Liver (tissue), 9 donors: Measurements from ENCODE around the gene UACA. TPM values are rescaled to one million over a fixed set of nuclear protein-coding genes. Genes with fewer than 3 reads are reported as not detected.

Experiments
- DNase-seq: peaks from one replicate; pipeline ENCODE4 v3.0.0-alpha.2; 2017; ENCODE audit warnings: low spot score
- H3K27ac ChIP-seq, 2 donors: one replicate each; pipeline ENCODE4 v1.7.0; 2013; ENCODE audit warnings: inconsistent platforms in 2 of 2, low read length in 2 of 2, control low read depth in 1 of 2, low read depth in 1 of 2, mild to moderate bottlenecking in 1 of 2
- H3K27me3 ChIP-seq, 4 donors: one replicate each; pipeline versions ENCODE4 v1.6.1 to v1.7.0; 2013; ENCODE audit warnings: low read length in 3 of 4, inconsistent platforms in 1 of 4, mild to moderate bottlenecking in 1 of 4, moderate library complexity in 1 of 4; ENCODE audit not compliant: control insufficient read depth in 4 of 4, insufficient read depth in 4 of 4
- H3K36me3 ChIP-seq, 4 donors: one replicate each; pipeline versions ENCODE4 v1.6.1 to v1.7.0; 2013; ENCODE audit warnings: low read length in 3 of 4, mild to moderate bottlenecking in 3 of 4, low read depth in 1 of 4, moderate library complexity in 1 of 4; ENCODE audit not compliant: control insufficient read depth in 4 of 4, insufficient read depth in 3 of 4
- H3K4me1 ChIP-seq, 4 donors: one replicate each; pipeline versions ENCODE4 v1.6.1 to v1.7.0; 2013; ENCODE audit warnings: low read length in 3 of 4, mild to moderate bottlenecking in 3 of 4, moderate library complexity in 1 of 4; ENCODE audit not compliant: control insufficient read depth in 4 of 4, insufficient read depth in 4 of 4
- H3K4me3 ChIP-seq, 3 donors: one replicate each; pipeline versions ENCODE4 v1.6.1 to v1.7.0; 2013; ENCODE audit warnings: low read length in 3 of 3, control low read depth in 1 of 3, low read depth in 1 of 3, mild to moderate bottlenecking in 1 of 3
- H3K9ac ChIP-seq, 2 donors: one replicate each; pipeline ENCODE4 v1.7.0; 2013; ENCODE audit warnings: low read length in 2 of 2, mild to moderate bottlenecking in 2 of 2, moderate library complexity in 2 of 2, control low read depth in 1 of 2, low read depth in 1 of 2
- H3K9me3 ChIP-seq, 4 donors: one replicate each; pipeline versions ENCODE4 v1.6.1 to v1.7.0; 2013; ENCODE audit warnings: low read length in 3 of 4; ENCODE audit not compliant: control insufficient read depth in 4 of 4
- ATF3 ChIP-seq: IDR thresholded peaks from 2 replicates; pipeline ENCODE4 v1.6.1; 2016; ENCODE audit warnings: antibody characterized with exemption
- CTCF ChIP-seq: fragments of 150-350 bp; IDR thresholded peaks from 2 replicates; pipeline ENCODE4 v1.5.1; 2017; ENCODE audit warnings: improper control_type of control experiment, low read depth, low read length; ENCODE audit not compliant: missing input control
- EGR1 ChIP-seq, 2 donors: IDR thresholded peaks; 2 replicates each; pipeline ENCODE4 v1.6.1; 2016 to 2018; ENCODE audit warnings: antibody characterized with exemption in 2 of 2, low read depth in 2 of 2
- FOXA1 ChIP-seq: IDR thresholded peaks from 2 replicates; pipeline ENCODE4 v1.6.1; 2016; ENCODE audit warnings: antibody characterized with exemption
- GABPA ChIP-seq, 2 donors: IDR thresholded peaks in 1 of 2; conservative IDR thresholded peaks in 1 of 2; 2 replicates each; pipeline ENCODE4 v1.6.1; 2016; ENCODE audit warnings: antibody characterized with exemption in 2 of 2, mild to moderate bottlenecking in 1 of 2, moderate library complexity in 1 of 2
- HNF4A ChIP-seq, 2 donors: conservative IDR thresholded peaks; 2 replicates each; pipeline ENCODE4 v1.6.1; 2016; ENCODE audit warnings: antibody characterized with exemption in 2 of 2, mild to moderate bottlenecking in 2 of 2
- HNF4G ChIP-seq: IDR thresholded peaks from 2 replicates; pipeline ENCODE4 v1.6.1; 2016; ENCODE audit warnings: antibody characterized with exemption
- JUND ChIP-seq, 2 donors: IDR thresholded peaks; 2 replicates each; pipeline ENCODE4 v1.6.1; 2016; ENCODE audit warnings: antibody characterized with exemption in 2 of 2
- MAX ChIP-seq: IDR thresholded peaks from 2 replicates; pipeline ENCODE4 v1.6.1; 2016; ENCODE audit warnings: antibody characterized with exemption
- NR2F2 ChIP-seq: IDR thresholded peaks from 2 replicates; pipeline ENCODE4 v1.6.1; 2016; ENCODE audit warnings: antibody characterized with exemption
- REST ChIP-seq: IDR thresholded peaks from 2 replicates; pipeline ENCODE4 v1.6.1; 2016; ENCODE audit warnings: antibody characterized with exemption, mild to moderate bottlenecking
- RXRA ChIP-seq, 2 donors: IDR thresholded peaks; 2 replicates each; pipeline ENCODE4 v1.6.1; 2017 to 2018; ENCODE audit warnings: antibody characterized with exemption in 2 of 2, mild to moderate bottlenecking in 1 of 2
- SP1 ChIP-seq: IDR thresholded peaks from 2 replicates; pipeline ENCODE4 v1.6.1; 2018; ENCODE audit warnings: antibody characterized with exemption, mild to moderate bottlenecking
- YY1 ChIP-seq: IDR thresholded peaks from 2 replicates; pipeline ENCODE4 v1.6.1; 2016; ENCODE audit warnings: antibody characterized with exemption, mild to moderate bottlenecking
- WGBS: extraction: QIAGEN DNeasy Blood & Tissue Kit; methylation state at CpG from one replicate; pipeline ENCODE4 v1.1.7; 2013; 5-methylcytosine and 5-hydroxymethylcytosine counted together
- polyA plus RNA-seq, 2 donors: library from polyadenylated mRNA; stranded (reverse) in 1 of 2; unstranded in 1 of 2; fragments of 200-250 nt in 1 of 2; fragments of >200 nt in 1 of 2; fragmentation: Nextera tagmentation in 1 of 2; extraction: Ambion mirVana in 1 of 2; gene quantifications; one replicate each; pipeline versions ENCODE4 v1.2.1 to v1.2.3, GENCODE V29; 2013 to 2015
- total RNA-seq, 2 donors: library from RNA; depleted of rRNA; stranded (reverse); fragments of >200 nt; gene quantifications; one replicate each; pipeline ENCODE4 v1.2.3, GENCODE V29; 2014
- donor health status: healthy.
- donor health status: healthy.
- donor health status: healthy.
- donor health status: healthy.
- donor health status: healthy.

The UACA gene
- total and polyA plus RNA-seq, 4 donors, result 3.9 to 16.0 (median 10.0) TPM

DNA sequence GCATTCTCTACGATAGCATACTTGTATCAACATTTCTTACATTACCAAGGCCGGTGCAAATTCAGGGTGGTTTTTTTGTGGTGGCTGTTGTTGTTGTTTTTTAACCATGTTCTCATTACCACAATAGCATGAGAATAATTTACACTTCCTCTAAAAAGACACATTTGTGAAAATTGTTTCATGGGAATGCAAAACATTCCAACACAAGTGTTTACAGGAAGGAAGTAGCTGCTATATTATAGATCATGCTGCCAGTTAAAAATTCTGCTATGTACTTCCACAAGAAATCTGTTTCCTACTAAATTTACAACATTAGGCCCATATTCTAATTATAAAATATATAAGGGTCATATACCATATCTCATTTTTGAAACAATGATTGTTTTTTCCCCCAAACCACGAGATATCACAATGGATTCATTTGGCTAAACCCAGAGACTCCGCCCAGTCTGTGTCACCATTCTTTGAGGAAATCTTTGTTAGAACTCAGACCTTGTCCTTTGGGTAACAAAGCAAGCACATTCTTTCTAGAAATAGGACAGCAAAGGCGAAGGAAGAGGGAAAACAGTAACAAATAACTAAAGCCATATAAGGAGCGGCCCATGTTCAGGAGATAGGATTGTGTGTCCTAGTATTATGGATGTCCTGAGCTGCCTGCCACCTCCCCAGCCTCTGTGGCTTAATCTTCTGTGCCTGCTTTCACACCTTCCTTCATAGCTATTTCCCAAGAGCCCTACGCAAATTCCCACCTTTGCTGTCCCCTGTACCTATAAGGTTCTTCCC lies 60.1 kb downstream of the UACA start:
- H3K9me3 ChIP-seq, result no peaks in the 10 kb centered on the region
- no peak for DNase-seq
- TF ChIP-seq REST (no peak), NR2F2 (no peak), MAX (no peak), CTCF (no peak), FOXA1 (no peak), HNF4A (conservative IDR thresholded peaks at IDR 0.05) (no peak), JUND (IDR thresholded peaks at IDR 0.05) (no peak), GABPA (IDR thresholded peaks at IDR 0.05 in 1 of 2, conservative IDR thresholded peaks at IDR 0.05 in 1 of 2) (no peak), RXRA (IDR thresholded peaks at IDR 0.05) (no peak), HNF4G (no peak), SP1 (no peak), ATF3 (no peak), EGR1 (IDR thresholded peaks at IDR 0.05; ENCODE audit: low read depth in 2 of 2) (no peak)
- H3K27ac ChIP-seq, result no peak overlapping the region
- H3K4me3 ChIP-seq, result no peak overlapping the region
- peaks cover 9 to 30% (median 23%) of the 10 kb centered on the region in 4 donors for H3K4me1 ChIP-seq
- 78% methylated on average over 7 of the region's 7 CpGs for WGBS
- no peaks in the 10 kb centered on the region for H3K36me3 ChIP-seq
- H3K9ac ChIP-seq, result no peak overlapping the region
- no peaks in the 10 kb centered on the region for H3K27me3 ChIP-seq

- WGBS, result 83% methylated on average over 2 of the region's 2 CpGs
- no peaks in the 10 kb centered on the region for H3K36me3 ChIP-seq
- TF ChIP-seq RXRA (IDR thresholded peaks at IDR 0.05) (no peak), HNF4A (conservative IDR thresholded peaks at IDR 0.05) (no peak), EGR1 (IDR thresholded peaks at IDR 0.05; ENCODE audit: low read depth in 2 of 2) (no peak), SP1 (no peak), FOXA1 (no peak), JUND (IDR thresholded peaks at IDR 0.05) (no peak), ATF3 (no peak), GABPA (IDR thresholded peaks at IDR 0.05 in 1 of 2, conservative IDR thresholded peaks at IDR 0.05 in 1 of 2) (no peak), YY1 (no peak), MAX (no peak), CTCF (no peak)
- no peak overlapping the region for H3K27ac ChIP-seq
- H3K4me3 ChIP-seq, result no peak overlapping the region
- H3K9ac ChIP-seq, result no peak overlapping the region
- H3K4me1 ChIP-seq, result peaks cover 11 to 30% (median 23%) of the 10 kb centered on the region in 4 donors
- no peaks in the 10 kb centered on the region for H3K9me3 ChIP-seq
- no peaks in the 10 kb centered on the region for H3K27me3 ChIP-seq
- DNase-seq, result no peak
These were observed 60.8 kb downstream of the UACA start for GRCh38 chr15:70702584-70702983.
